Brain microvascular endothelial cell (primary cell): ENCODE data around the gene PEAR1.

ENCODE experiments used
- DNase-seq: peaks from one replicate; pipeline ENCODE4 v3.0.0-alpha.2; 2020
- H3K27ac ChIP-seq: fragments of 250-450 bp; sonication (Bioruptor Pico); 2 replicates; pipeline ENCODE4 v1.5.1; 2020; ENCODE audit warnings: mild to moderate bottlenecking, moderate library complexity
- H3K27me3 ChIP-seq: fragments of 250-450 bp; sonication (Bioruptor Pico); replicated peaks from 2 replicates; pipeline ENCODE4 v1.5.1; 2020; ENCODE audit warnings: mild to moderate bottlenecking
- H3K36me3 ChIP-seq: fragments of 250-450 bp; sonication (Bioruptor Pico); replicated peaks from 2 replicates; pipeline ENCODE4 v1.5.1; 2020; ENCODE audit warnings: mild to moderate bottlenecking
- H3K4me3 ChIP-seq: 2 replicates; pipeline ENCODE4 v1.5.1; 2011; ENCODE audit warnings: low read depth, mild to moderate bottlenecking, control low read depth, low read length, moderate library complexity
- in situ Hi-C: cut with HindIII; loops from 2 replicates; pipeline ENCODE4 v1.10.0; 2017; ENCODE audit warnings: low sequenced_read_pairs, low pct_ligation_motif_present
- TF ChIP-seq, protein P1 (sequence below): IDR thresholded peaks from 2 replicates; pipeline ENCODE4 v1.5.1; 2011; ENCODE audit warnings: low read depth, mild to moderate bottlenecking, moderate library complexity, low read length, control low read depth, inconsistent platforms; ENCODE audit errors: missing control alignments

Gene PEAR1

GRCh38 chr1:156897078-156897825 is 3.7 kb downstream of the PEAR1 start:
- TF ChIP-seq, protein P1, sequence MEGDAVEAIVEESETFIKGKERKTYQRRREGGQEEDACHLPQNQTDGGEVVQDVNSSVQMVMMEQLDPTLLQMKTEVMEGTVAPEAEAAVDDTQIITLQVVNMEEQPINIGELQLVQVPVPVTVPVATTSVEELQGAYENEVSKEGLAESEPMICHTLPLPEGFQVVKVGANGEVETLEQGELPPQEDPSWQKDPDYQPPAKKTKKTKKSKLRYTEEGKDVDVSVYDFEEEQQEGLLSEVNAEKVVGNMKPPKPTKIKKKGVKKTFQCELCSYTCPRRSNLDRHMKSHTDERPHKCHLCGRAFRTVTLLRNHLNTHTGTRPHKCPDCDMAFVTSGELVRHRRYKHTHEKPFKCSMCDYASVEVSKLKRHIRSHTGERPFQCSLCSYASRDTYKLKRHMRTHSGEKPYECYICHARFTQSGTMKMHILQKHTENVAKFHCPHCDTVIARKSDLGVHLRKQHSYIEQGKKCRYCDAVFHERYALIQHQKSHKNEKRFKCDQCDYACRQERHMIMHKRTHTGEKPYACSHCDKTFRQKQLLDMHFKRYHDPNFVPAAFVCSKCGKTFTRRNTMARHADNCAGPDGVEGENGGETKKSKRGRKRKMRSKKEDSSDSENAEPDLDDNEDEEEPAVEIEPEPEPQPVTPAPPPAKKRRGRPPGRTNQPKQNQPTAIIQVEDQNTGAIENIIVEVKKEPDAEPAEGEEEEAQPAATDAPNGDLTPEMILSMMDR: no peak
- H3K36me3 ChIP-seq: no peaks in the 10 kb centered on the region
- no peak overlapping the region for H3K4me3 ChIP-seq
- DNase-seq: peak; percentile 75
- in situ Hi-C loops: no loop called here
- no peaks in the 10 kb centered on the region for H3K27me3 ChIP-seq
- H3K27ac ChIP-seq: peak overlapping the region; percentile 90

DNA sequence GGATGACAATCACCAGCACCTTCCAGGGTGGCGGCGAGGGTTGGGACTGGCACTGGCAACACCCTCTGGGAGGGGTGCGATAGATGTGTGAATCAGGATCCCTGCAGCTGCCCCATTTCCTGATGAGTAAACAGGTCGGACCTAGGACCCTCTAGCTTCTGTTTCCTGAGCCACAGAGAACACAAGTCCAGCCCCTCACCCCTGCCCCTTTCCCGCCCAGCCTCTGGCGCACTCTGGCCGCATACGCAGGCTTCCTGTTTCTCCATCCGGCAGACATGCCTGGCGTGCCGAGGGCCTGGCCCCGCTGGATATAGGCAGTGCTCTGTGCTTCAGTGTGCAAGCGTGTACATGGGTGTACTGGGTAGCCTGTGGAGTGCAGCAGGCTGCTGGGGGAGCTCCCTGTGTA is 4.6 kb downstream of the PEAR1 start:
- in situ Hi-C loops: no loop called here
- no peaks in the 10 kb centered on the region for H3K36me3 ChIP-seq
- TF ChIP-seq, protein P1: no peak
- H3K27me3 ChIP-seq: no peaks in the 10 kb centered on the region
- no peak overlapping the region for H3K4me3 ChIP-seq
- DNase-seq: peak; percentile 51
- peak overlapping the region; percentile 90 for H3K27ac ChIP-seq

DNA sequence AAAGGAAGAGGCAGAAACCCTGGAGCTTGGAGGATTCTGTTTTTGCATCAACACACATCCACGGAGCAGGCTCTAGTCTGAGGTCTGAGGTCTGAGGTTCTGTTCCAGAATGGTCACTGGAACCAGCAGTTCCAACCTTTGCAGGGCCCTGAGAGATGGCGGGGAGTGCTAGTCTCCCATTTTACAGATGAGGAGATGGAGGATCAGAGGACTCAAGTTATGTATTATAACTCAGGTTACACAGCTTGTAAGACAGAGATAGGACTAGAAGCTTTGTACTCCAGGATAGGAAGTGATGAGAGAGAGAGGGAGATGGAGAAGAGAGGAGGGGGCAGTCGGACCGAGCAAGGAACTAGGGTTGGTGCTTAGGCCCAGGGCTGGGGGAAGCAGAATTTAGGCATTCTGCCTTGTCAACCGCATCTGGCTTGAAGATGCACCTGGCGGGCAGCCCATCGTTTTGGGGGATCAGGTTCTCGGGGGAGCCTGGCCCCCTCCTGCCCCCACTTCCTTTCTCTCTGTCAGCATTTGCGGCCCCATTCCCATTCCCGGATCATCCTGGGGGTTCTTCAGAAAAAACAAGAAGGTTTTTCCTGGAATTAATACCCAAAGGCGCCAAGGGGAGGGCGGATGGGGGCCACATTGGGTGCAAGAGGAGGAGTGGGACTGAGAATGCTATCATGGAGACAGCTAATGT is 5.6 kb downstream of the PEAR1 start:
- H3K36me3 ChIP-seq: no peaks in the 10 kb centered on the region
- no peak for DNase-seq
- in situ Hi-C loops: no loop called here
- H3K27me3 ChIP-seq: no peaks in the 10 kb centered on the region
- TF ChIP-seq, protein P1: no peak
- peak overlapping the region; percentile 90 for H3K27ac ChIP-seq
- no peak overlapping the region for H3K4me3 ChIP-seq

DNA sequence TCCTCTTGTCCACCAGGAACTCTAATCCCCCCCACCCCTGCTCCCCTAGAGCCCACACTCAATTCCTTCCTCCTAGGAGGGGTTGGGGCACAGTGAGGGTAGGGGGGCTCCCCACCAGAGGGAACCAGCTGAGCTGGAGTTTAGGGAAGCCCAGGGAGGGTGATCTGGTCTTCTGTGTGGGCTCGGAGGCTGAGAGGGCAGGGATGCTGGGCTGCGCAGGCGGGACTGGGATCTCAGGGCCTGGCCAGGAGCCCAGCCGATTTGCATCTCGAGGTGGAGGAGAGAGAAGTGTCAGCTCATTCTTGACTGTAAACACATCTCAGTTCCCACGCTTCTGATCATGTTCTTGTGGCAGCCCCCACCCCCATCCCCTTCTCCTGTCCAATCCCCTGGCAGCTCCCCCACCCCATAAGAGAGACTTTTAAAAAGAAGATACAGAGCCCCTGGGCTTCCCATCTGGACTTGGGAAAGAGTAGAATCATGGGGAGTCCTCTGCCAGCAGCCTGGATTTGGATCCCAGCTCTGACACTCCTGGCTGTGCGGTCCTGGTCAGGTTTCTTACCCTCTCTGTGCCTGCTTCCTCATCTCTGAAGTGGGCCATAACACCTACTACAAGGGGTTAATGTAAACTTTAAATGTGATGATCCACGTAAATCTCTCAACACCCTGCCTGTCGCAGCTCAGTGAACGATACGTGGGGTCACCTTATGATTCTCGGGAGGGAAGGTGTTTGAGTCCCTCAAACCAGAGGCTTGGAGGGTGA is 6.6 kb downstream of the PEAR1 start:
- Histone ChIP-seq H3K36me3 (no peaks in the 10 kb centered on the region), H3K4me3 (no peak overlapping the region), H3K27ac (no peak overlapping the region), H3K27me3 (no peaks in the 10 kb centered on the region)
- peak; percentile 49 for DNase-seq
- TF ChIP-seq, protein P1: no peak
- in situ Hi-C loops: no loop called here

DNA sequence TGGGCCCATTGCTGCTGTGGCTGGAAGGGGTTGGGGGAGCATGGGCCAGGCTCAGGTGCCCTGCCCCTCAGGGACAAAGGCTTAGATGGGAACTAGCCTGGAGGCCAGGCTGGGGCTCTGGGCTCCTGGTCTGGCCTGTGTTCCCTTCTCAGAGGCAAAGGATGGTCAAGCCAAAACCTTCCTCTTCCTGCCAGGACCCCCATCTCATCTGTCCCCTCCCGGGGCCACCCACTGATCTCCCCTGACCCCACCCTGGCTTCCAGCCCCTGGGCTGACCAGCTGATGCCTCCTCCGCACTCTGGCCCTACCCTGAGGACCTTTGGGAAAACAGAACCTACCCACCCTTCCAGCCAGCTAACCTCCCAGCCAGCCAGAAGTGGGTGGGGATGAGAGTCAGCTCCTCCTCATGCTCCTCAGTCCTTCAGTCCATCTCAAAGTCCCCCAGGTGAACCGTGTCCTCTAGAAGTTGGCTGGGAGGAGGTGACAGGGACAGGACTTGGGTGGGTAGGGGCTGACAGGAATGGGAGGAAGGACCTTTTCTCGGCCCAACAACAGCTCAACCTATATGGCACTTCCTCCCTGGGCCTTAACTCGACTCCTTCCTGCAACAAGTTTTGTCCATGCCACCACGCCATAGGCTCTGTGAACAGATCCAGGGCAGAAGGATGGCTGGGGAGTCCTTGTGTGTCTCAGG is 7.5 kb downstream of the PEAR1 start:
- Histone ChIP-seq H3K27ac (no peak overlapping the region), H3K4me3 (no peak overlapping the region), H3K36me3 (no peaks in the 10 kb centered on the region), H3K27me3 (no peaks in the 10 kb centered on the region)
- in situ Hi-C loops: no loop called here
- TF ChIP-seq, protein P1: no peak
- no peak for DNase-seq
